Parathyroid adenoma (tissue), 2 donors: Measurements from ENCODE around the gene PHF13.

Experiments
- H2AFZ ChIP-seq: fragments of 300-600 bp; sonication (generic); one replicate; pipeline ENCODE4 v1.7.0; 2017; ENCODE audit warnings: antibody characterized with exemption, mild to moderate bottlenecking
- H3K27ac ChIP-seq: fragments of 300-600 bp; sonication (generic); one replicate; pipeline ENCODE4 v1.7.0; 2017
- H3K27me3 ChIP-seq: fragments of 300-600 bp; sonication (generic); one replicate; pipeline ENCODE4 v1.7.0; 2017; ENCODE audit warnings: low read length; ENCODE audit not compliant: control insufficient read depth, insufficient read depth
- H3K36me3 ChIP-seq: fragments of 300-600 bp; sonication (generic); one replicate; pipeline ENCODE4 v1.7.0; 2017; ENCODE audit warnings: low read length; ENCODE audit not compliant: control insufficient read depth, insufficient read depth
- H3K4me1 ChIP-seq: fragments of 300-600 bp; sonication (generic); one replicate; pipeline ENCODE4 v1.7.0; 2017; ENCODE audit warnings: control low read depth
- H3K4me2 ChIP-seq: fragments of 300-600 bp; sonication (generic); one replicate; pipeline ENCODE4 v1.7.0; 2017; ENCODE audit warnings: low read length
- H3K4me3 ChIP-seq: fragments of 300-600 bp; sonication (generic); one replicate; pipeline ENCODE4 v1.7.0; 2017; ENCODE audit warnings: low read depth, low read length
- H3K79me2 ChIP-seq: fragments of 300-600 bp; sonication (generic); one replicate; pipeline ENCODE4 v1.7.0; 2017; ENCODE audit warnings: control low read depth
- H3K9ac ChIP-seq: fragments of 300-600 bp; sonication (generic); one replicate; pipeline ENCODE4 v1.7.0; 2017; ENCODE audit warnings: mild to moderate bottlenecking
- H3K9me3 ChIP-seq: fragments of 300-600 bp; sonication (generic); one replicate; pipeline ENCODE4 v1.7.0; 2017; ENCODE audit warnings: low read length; ENCODE audit not compliant: control insufficient read depth
- TF ChIP-seq, protein P1 (sequence below): fragments of 300-600 bp; sonication (generic); IDR thresholded peaks from one replicate; pipeline ENCODE4 v1.7.0; 2017; ENCODE audit warnings: antibody characterized with exemption, mild to moderate bottlenecking
- donor health status: primary hyperparathyroidism.

Gene PHF13

DNA sequence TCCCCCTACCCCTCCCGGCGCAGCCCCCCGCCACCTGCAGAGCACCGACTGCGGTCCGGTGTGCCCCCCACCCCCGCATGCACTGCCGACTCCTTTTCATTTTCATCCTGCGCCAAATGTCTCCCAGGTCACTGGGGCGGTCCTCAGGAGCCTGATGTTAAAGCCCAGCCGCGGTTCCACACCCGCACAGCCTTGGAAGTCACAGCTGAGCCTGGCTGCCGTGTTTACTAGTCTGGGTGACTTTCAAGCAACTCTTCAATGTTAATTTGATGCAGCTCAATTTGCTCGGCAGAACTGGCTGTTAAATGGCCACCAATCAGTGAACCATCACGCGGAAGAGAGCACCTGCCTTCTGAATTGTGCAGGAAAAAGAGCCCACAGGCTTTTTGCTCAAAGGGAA lies 38.4 kb downstream of the PHF13 start:
- Histone ChIP-seq H3K4me1 (no peaks in the 10 kb centered on the region), H3K4me2 (no peak overlapping the region), H3K36me3 (no peaks in the 10 kb centered on the region), H3K4me3 (no peak overlapping the region), H3K79me2 (no peaks in the 10 kb centered on the region), H3K27me3 (no peaks in the 10 kb centered on the region), H2AFZ (no peak overlapping the region), H3K9me3 (no peaks in the 10 kb centered on the region), H3K27ac (no peak overlapping the region), H3K9ac (no peak overlapping the region)
- TF ChIP-seq, protein P1, sequence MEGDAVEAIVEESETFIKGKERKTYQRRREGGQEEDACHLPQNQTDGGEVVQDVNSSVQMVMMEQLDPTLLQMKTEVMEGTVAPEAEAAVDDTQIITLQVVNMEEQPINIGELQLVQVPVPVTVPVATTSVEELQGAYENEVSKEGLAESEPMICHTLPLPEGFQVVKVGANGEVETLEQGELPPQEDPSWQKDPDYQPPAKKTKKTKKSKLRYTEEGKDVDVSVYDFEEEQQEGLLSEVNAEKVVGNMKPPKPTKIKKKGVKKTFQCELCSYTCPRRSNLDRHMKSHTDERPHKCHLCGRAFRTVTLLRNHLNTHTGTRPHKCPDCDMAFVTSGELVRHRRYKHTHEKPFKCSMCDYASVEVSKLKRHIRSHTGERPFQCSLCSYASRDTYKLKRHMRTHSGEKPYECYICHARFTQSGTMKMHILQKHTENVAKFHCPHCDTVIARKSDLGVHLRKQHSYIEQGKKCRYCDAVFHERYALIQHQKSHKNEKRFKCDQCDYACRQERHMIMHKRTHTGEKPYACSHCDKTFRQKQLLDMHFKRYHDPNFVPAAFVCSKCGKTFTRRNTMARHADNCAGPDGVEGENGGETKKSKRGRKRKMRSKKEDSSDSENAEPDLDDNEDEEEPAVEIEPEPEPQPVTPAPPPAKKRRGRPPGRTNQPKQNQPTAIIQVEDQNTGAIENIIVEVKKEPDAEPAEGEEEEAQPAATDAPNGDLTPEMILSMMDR: no peak

DNA sequence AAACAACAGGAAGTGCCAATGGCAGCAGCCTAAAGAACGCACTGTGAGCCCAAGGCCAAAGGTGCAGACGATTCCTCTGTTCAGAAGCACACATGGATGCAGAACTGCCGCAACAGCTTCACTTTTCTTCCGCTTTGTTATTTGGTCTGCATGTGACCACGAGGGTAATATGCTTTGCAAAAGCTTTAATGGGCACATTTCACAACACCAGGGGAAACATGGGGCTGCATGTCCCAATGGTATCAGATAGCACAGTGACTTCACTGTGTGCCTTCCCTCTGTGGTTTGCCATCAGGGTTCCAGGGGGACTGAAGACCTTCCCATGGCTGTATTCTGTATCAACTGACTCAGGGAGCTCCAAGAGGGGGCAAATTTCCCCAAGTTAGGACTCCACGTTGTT lies 39.5 kb downstream of the PHF13 start:
- no peaks in the 10 kb centered on the region for H3K9me3 ChIP-seq
- H3K4me2 ChIP-seq: no peak overlapping the region
- H3K36me3 ChIP-seq: no peaks in the 10 kb centered on the region
- H3K27ac ChIP-seq: no peak overlapping the region
- no peak overlapping the region for H3K9ac ChIP-seq
- H2AFZ ChIP-seq: no peak overlapping the region
- H3K4me1 ChIP-seq: no peaks in the 10 kb centered on the region
- no peaks in the 10 kb centered on the region for H3K27me3 ChIP-seq
- H3K79me2 ChIP-seq: no peaks in the 10 kb centered on the region
- TF ChIP-seq, protein P1: no peak
- no peak overlapping the region for H3K4me3 ChIP-seq

DNA sequence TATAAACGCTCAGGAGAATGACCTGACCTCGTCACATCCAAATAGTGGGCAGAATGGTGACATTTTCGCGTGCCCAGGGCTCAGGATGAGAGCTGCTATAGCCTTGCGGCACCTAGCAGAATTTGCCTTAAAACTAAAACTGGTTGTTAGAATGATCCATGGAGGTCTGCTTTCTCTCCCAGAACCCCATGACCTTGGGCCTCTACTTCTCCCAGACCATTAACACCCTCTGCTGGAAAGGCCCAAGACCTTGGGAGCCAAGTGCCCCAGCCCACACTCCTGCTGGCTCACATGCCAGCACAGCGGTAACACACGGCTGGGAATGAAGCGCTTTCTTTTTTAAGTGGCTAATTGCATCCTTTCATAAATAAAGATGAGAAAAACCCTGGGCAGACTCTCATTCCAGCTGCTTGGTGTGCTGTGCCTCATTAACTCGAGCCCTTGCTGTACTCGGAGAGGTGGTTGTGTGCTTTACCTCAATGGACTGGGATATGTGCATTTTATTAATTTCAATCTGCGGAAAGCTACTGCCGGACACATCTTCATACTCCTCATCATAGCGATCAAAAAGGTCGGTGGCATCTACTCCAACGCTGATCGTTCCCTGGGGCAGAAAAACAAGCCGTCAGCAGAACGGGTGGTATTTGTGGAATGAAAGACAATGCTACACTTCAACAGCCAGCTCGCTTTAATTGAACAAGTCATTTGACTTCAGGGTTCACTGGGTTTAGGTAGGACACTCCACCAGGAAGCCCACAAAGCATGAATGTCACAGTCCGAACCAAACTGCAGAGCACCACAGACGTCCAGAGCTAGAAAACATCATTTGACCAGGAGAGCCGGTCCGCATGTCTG lies 40.1 kb downstream of the PHF13 start:
- Histone ChIP-seq H3K9me3 (no peaks in the 10 kb centered on the region), H3K4me2 (no peak overlapping the region), H3K79me2 (no peaks in the 10 kb centered on the region), H3K27ac (no peak overlapping the region), H3K4me3 (no peak overlapping the region), H2AFZ (no peak overlapping the region), H3K36me3 (no peaks in the 10 kb centered on the region), H3K9ac (no peak overlapping the region), H3K27me3 (no peaks in the 10 kb centered on the region), H3K4me1 (no peaks in the 10 kb centered on the region)
- TF ChIP-seq, protein P1: no peak

DNA sequence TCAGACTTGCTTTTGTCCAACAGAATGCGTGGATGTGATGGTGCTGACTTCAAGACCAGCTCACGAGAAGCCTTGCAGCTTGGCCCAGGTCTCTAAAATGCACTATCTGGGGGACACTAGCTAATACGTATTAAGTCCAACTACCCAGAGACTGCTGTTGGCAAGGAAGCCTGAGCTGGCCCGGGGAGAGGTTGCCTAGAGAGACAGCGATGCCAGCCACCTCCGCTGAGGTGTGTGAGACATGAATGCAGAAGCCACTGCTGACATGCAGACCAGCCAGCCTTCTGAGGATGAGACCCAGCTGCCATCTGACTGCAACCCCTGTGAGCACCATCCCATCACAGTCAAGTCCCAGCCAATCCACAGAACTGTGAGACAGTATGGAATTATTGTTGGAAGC lies 43.6 kb downstream of the PHF13 start:
- H3K4me1 ChIP-seq: no peaks in the 10 kb centered on the region
- H3K27ac ChIP-seq: no peak overlapping the region
- H3K4me3 ChIP-seq: no peak overlapping the region
- H3K9ac ChIP-seq: no peak overlapping the region
- no peaks in the 10 kb centered on the region for H3K79me2 ChIP-seq
- no peaks in the 10 kb centered on the region for H3K27me3 ChIP-seq
- H3K9me3 ChIP-seq: no peaks in the 10 kb centered on the region
- TF ChIP-seq, protein P1: no peak
- H2AFZ ChIP-seq: no peak overlapping the region
- no peaks in the 10 kb centered on the region for H3K36me3 ChIP-seq
- no peak overlapping the region for H3K4me2 ChIP-seq
